Testis (tissue), 3 donors: ENCODE data around the gene IKBKE. TPM values are rescaled to one million over a fixed set of nuclear protein-coding genes. Genes with fewer than 3 reads are reported as not detected.

Source experiments
- DNase-seq: peaks from one replicate; pipeline ENCODE4 v3.0.0-alpha.2; 2019
- H3K27ac ChIP-seq, 2 donors: fragments of 200-600 bp; sonication (generic); one replicate each; pipeline ENCODE4 v1.5.1; 2019
- H3K27me3 ChIP-seq: fragments of 200-600 bp; sonication (generic); one replicate; pipeline ENCODE4 v1.5.1; 2019
- H3K36me3 ChIP-seq: fragments of 200-600 bp; sonication (generic); one replicate; pipeline ENCODE4 v1.5.1; 2017; ENCODE audit warnings: low read depth; ENCODE audit errors: missing control alignments
- H3K4me1 ChIP-seq: fragments of 200-600 bp; sonication (generic); one replicate; pipeline ENCODE4 v1.5.1; 2019
- H3K4me3 ChIP-seq, 2 donors: fragments of 200-600 bp; sonication (generic); one replicate each; pipeline ENCODE4 v1.5.1; 2017 to 2019
- H3K9me3 ChIP-seq: fragments of 200-600 bp; sonication (generic); one replicate; pipeline ENCODE4 v1.5.1; 2017
- POLR2A ChIP-seq: fragments of 450-650 bp; IDR thresholded peaks from one replicate; pipeline ENCODE4 v1.6.1; 2017; ENCODE audit warnings: antibody characterized with exemption, mild to moderate bottlenecking, moderate library complexity
- WGBS, 2 donors: methylation state at CpG; one replicate each; pipeline ENCODE4 v1.1.5; 2018; 5-methylcytosine and 5-hydroxymethylcytosine counted together
- intact Hi-C: fragments of 100-400 bp; cut with DNase I; formaldehyde crosslinking; loops from one replicate; pipeline ENCODE4 v1.15.1; 2023; ENCODE audit warnings: low total_unique reads
- polyA plus RNA-seq: library from polyadenylated mRNA; stranded (reverse); fragments of 350-450 nt; fragmentation: Illumina TruSeq; extraction: RNeasy Lipid Tissue Mini Kit (QIAGEN cat#74804); gene quantifications from one replicate; pipeline ENCODE4 v1.2.3, GENCODE V29; 2014; ENCODE audit warnings: low read depth, low replicate concordance; ENCODE audit not compliant: insufficient read depth
- total RNA-seq, 2 donors: library from RNA; depleted of rRNA; stranded (reverse); fragments of >200 nt; gene quantifications; one replicate each; pipeline ENCODE4 v1.2.3, GENCODE V29; 2016
- TF ChIP-seq, protein P1 (sequence below), 3 experiments: fragments of 450-650 bp in 2 of 3; fragments of 200-600 bp in 1 of 3; sonication (generic) in 1 of 3; IDR thresholded peaks; one replicate each; pipeline ENCODE4 v1.5.1; 2016 to 2019; ENCODE audit warnings: antibody characterized with exemption in 3 of 3, mild to moderate bottlenecking in 2 of 3, moderate library complexity in 1 of 3

The IKBKE gene
- total and polyA plus RNA-seq, 3 donors from 2014 or later, result 0.99 to 1.6 (median 1.0) TPM

DNA sequence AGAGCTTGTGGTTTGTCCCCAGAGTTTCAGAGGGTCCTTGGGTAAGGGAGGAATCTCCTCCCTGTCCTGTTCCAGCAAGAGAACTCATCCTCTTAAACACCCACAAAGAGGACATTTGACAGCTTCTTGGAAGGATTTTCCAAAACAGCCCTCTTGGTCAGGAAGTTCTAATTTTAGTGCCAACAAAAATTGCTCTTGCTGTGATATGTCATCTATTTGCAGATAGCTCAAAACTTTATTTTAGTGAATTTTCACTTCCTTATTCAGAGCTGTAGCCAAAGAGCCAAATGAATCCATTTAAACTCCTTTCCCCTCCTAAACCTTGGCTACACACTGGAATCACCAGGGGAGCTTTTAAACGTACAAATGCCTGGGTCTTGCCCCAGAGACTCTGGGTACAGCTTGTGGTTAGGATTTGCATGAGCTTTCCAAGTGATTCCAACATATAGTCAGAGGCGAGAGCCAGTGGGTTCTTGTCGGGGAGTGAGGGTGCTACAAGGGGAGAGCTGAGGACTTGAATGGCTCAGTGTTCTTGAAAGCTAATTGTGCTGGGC, 25.3 kb downstream of the IKBKE start:
- no peak overlapping the region for H3K4me3 ChIP-seq
- H3K27ac ChIP-seq, result no peak overlapping the region
- no peaks in the 10 kb centered on the region for H3K9me3 ChIP-seq
- peaks cover under 1% of the 10 kb centered on the region for H3K4me1 ChIP-seq
- no peaks in the 10 kb centered on the region for H3K36me3 ChIP-seq
- TF ChIP-seq, protein P1, sequence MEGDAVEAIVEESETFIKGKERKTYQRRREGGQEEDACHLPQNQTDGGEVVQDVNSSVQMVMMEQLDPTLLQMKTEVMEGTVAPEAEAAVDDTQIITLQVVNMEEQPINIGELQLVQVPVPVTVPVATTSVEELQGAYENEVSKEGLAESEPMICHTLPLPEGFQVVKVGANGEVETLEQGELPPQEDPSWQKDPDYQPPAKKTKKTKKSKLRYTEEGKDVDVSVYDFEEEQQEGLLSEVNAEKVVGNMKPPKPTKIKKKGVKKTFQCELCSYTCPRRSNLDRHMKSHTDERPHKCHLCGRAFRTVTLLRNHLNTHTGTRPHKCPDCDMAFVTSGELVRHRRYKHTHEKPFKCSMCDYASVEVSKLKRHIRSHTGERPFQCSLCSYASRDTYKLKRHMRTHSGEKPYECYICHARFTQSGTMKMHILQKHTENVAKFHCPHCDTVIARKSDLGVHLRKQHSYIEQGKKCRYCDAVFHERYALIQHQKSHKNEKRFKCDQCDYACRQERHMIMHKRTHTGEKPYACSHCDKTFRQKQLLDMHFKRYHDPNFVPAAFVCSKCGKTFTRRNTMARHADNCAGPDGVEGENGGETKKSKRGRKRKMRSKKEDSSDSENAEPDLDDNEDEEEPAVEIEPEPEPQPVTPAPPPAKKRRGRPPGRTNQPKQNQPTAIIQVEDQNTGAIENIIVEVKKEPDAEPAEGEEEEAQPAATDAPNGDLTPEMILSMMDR (IDR thresholded peaks at IDR 0.05), result no peak
- TF ChIP-seq POLR2A, result no peak
- no peaks in the 10 kb centered on the region for H3K27me3 ChIP-seq
- no peak for DNase-seq
- 61 to 65% methylated on average over 3 of the region's 3 CpGs for WGBS, 2 donors
- intact Hi-C loops, result loop anchor here (10.0 kb wide), 1 partner anchor 89 kb away; no protein-coding TSS in a partner anchor

DNA sequence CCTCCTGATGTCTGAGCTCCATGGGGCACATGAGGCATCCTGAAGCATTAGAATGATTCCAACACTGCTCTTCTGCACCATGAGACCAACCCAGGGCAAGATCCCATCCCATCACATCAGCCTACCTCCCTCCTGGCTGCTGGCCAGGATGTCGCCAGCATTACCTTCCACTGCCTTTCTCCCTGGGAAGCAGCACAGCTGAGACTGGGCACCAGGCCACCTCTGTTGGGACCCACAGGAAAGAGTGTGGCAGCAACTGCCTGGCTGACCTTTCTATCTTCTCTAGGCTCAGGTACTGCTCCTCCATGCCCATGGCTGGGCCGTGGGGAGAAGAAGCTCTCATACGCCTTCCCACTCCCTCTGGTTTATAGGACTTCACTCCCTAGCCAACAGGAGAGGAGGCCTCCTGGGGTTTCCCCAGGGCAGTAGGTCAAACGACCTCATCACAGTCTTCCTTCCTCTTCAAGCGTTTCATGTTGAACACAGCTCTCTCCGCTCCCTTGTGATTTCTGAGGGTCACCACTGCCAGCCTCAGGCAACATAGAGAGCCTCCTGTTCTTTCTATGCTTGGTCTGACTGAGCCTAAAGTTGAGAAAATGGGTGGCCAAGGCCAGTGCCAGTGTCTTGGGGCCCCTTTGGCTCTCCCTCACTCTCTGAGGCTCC, 26.0 kb downstream of the IKBKE start:
- no peak for TF ChIP-seq POLR2A
- TF ChIP-seq, protein P1 (IDR thresholded peaks at IDR 0.05), result no peak
- H3K27ac ChIP-seq, result no peak overlapping the region
- H3K4me1 ChIP-seq, result no peaks in the 10 kb centered on the region
- no peak overlapping the region for H3K4me3 ChIP-seq
- WGBS, 2 donors, result 57 to 65% methylated on average over 6 of the region's 6 CpGs
- no peak for DNase-seq
- no peaks in the 10 kb centered on the region for H3K36me3 ChIP-seq
- H3K27me3 ChIP-seq, result no peaks in the 10 kb centered on the region
- intact Hi-C loops, result loop anchor here (10.0 kb wide), 1 partner anchor 89 kb away; no protein-coding TSS in a partner anchor
- no peaks in the 10 kb centered on the region for H3K9me3 ChIP-seq

DNA sequence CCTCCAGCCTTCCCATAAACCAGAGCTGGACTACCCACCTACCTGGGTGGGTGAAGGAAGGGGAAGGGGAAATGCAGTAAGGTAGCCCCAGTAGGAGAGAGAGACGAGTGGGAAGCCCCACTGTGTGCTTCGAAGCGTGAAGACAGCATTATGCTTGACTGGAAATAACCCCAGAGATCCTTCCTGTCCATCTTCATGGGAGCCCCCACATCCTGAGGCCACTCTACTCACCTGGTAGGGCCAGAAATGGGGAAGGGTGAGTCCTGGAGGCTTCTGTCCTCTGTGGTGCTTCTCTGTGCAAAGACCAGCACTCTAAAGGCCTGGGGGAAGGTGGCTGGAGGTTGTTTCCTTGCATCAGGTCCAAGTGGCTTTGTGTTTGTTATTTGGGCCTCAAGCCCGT, 27.1 kb downstream of the IKBKE start:
- Histone ChIP-seq H3K27me3 (no peaks in the 10 kb centered on the region), H3K36me3 (no peaks in the 10 kb centered on the region), H3K27ac (no peak overlapping the region), H3K4me1 (no peaks in the 10 kb centered on the region), H3K9me3 (no peaks in the 10 kb centered on the region), H3K4me3 (no peak overlapping the region)
- DNase-seq, result no peak
- intact Hi-C loops, result loop anchor here (10.0 kb wide), 1 partner anchor 87 kb away; no protein-coding TSS in a partner anchor
- TF ChIP-seq POLR2A, result no peak
- TF ChIP-seq, protein P1 (IDR thresholded peaks at IDR 0.05), result no peak
- WGBS, 2 donors, result 63 to 71% methylated on average over 3 to 4 of the region's 4 CpGs

DNA sequence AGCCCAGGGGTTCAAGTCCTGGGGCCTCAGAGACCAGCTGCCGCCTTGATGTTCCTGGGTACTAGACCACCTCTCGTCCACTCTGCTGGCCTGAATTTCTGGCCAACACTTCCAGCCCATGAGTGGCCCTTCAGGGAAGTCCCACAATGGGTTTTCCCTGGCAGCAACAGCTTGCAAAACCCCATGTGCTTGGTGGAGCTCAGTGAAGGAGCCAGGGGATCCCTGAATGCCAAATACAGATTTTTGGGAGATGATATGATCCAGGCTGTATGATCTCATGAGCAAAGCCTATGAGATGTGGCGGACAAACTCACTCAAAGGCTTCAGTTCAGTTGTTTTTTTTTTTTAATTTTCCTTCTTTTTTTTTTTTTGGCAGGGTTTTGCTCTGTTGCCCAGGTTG, 27.5 kb downstream of the IKBKE start:
- Histone ChIP-seq H3K4me3 (no peak overlapping the region), H3K4me1 (no peaks in the 10 kb centered on the region), H3K9me3 (no peaks in the 10 kb centered on the region), H3K27me3 (no peaks in the 10 kb centered on the region), H3K36me3 (no peaks in the 10 kb centered on the region), H3K27ac (no peak overlapping the region)
- 94 to 98% methylated on average over 3 of the region's 3 CpGs for WGBS, 2 donors
- DNase-seq, result no peak
- intact Hi-C loops, result loop anchor here (10.0 kb wide), 1 partner anchor 87 kb away; no protein-coding TSS in a partner anchor
- TF ChIP-seq, protein P1 (IDR thresholded peaks at IDR 0.05), result no peak
- no peak for TF ChIP-seq POLR2A
